ENCODE data around the gene TFCP2L1.

DNA sequence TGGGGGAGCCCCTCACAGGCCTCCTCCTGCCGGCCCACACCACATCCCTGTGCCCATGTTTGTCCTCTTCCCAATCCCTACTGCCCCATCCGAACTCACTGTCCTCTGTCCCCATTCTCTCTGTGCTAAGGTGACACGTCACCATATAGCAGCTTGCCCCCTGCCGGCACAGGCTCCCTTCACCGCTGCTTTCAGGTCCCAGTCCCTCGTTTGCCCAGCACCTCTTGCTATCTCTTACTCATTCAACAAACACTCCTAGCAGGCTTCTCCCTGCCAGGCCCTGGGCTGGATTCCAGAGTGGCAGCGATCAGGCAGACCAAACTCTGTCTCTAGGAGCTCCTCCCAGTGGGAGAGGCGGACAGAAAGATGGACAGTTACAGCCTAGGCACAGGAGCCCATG, 74.3 kb downstream of the TFCP2L1 start:
- TF ChIP-seq POLR2A (IDR thresholded peaks at IDR 0.05): no peak
- TF ChIP-seq POLR2AphosphoS5 (IDR thresholded peaks at IDR 0.05): no peak
